Keratinocyte (primary cell): ENCODE results near the gene PCDHA2. TPM values are rescaled to one million over a fixed set of nuclear protein-coding genes. Genes with fewer than 3 reads are reported as not detected.

Source experiments
- DNase-seq: peaks from one replicate; pipeline ENCODE4 v3.0.0-alpha.2; 2011; ENCODE audit warnings: low read depth, missing footprints, low spot score
- FAIRE-seq: peaks from 2 replicates; lab custom pipeline; 2011; peaks lifted over from hg19 to GRCh38; lab: Jason Lieb, UNC
- H2AFZ ChIP-seq: 2 replicates; pipeline ENCODE4 v1.6.0; 2012; ENCODE audit warnings: low read length, control low read depth, inconsistent platforms; ENCODE audit not compliant: control insufficient read depth
- H3K27ac ChIP-seq: 2 replicates; pipeline ENCODE4 v1.5.1; 2011; ENCODE audit warnings: low read length; ENCODE audit not compliant: control insufficient read depth, insufficient read depth
- H3K27me3 ChIP-seq: 3 replicates; pipeline ENCODE4 v1.6.0; 2011; ENCODE audit warnings: low read length; ENCODE audit not compliant: control insufficient read depth, insufficient read depth; ENCODE audit errors: extremely low read depth
- H3K36me3 ChIP-seq, 2 experiments: 2 replicates in 1 of 2; 3 replicates in 1 of 2; pipeline ENCODE4 v1.5.1; 2011; ENCODE audit warnings: low read length in 2 of 2, mild to moderate bottlenecking in 1 of 2; ENCODE audit not compliant: control insufficient read depth in 2 of 2, insufficient read depth in 2 of 2; ENCODE audit errors: extremely low read depth in 1 of 2
- H3K4me1 ChIP-seq: 3 replicates; pipeline ENCODE4 v1.5.1; 2011; ENCODE audit warnings: low read length; ENCODE audit not compliant: control insufficient read depth, insufficient read depth; ENCODE audit errors: extremely low read depth
- H3K4me2 ChIP-seq: 3 replicates; pipeline ENCODE4 v1.6.0; 2011; ENCODE audit warnings: low read depth, low read length; ENCODE audit not compliant: control insufficient read depth, insufficient read depth; ENCODE audit errors: extremely low read depth
- H3K4me3 ChIP-seq, 3 experiments: fragments of 200-600 bp in 1 of 3; sonication (generic) in 1 of 3; 2 replicates in 2 of 3; 3 replicates in 1 of 3; pipeline ENCODE4 v1.5.1; 2011 to 2016; ENCODE audit warnings: low read length in 3 of 3, mild to moderate bottlenecking in 3 of 3, control low read depth in 2 of 3, inconsistent platforms in 1 of 3, low read depth in 1 of 3, mixed read lengths in 1 of 3, mixed run types in 1 of 3, moderate library complexity in 1 of 3; ENCODE audit not compliant: control insufficient read depth in 2 of 3, insufficient read depth in 2 of 3; ENCODE audit errors: extremely low read depth in 1 of 3
- H3K79me2 ChIP-seq: 2 replicates; pipeline ENCODE4 v1.6.0; 2012; ENCODE audit warnings: low read length; ENCODE audit not compliant: control insufficient read depth, insufficient read depth
- H3K9ac ChIP-seq: 3 replicates; pipeline ENCODE4 v1.6.0; 2011; ENCODE audit warnings: low read length; ENCODE audit not compliant: control insufficient read depth, insufficient read depth; ENCODE audit errors: extremely low read depth
- H3K9me1 ChIP-seq: 3 replicates; pipeline ENCODE4 v1.6.0; 2011; ENCODE audit warnings: low read length; ENCODE audit not compliant: control insufficient read depth, insufficient read depth; ENCODE audit errors: extremely low read depth
- H3K9me3 ChIP-seq: 2 replicates; pipeline ENCODE4 v1.5.1; 2012; ENCODE audit warnings: low read depth, low read length; ENCODE audit not compliant: control insufficient read depth
- H4K20me1 ChIP-seq: 3 replicates; pipeline ENCODE4 v1.6.0; 2011; ENCODE audit warnings: low read length; ENCODE audit not compliant: control insufficient read depth, insufficient read depth; ENCODE audit errors: extremely low read depth
- CTCF ChIP-seq, 3 experiments: IDR thresholded peaks in 1 of 3; conservative IDR thresholded peaks in 1 of 3; optimal IDR thresholded peaks in 1 of 3; 2 replicates in 2 of 3; 3 replicates in 1 of 3; pipeline versions ENCODE3 to v1.5.1; 2011; ENCODE audit warnings: low read length in 3 of 3, mild to moderate bottlenecking in 3 of 3, moderate library complexity in 2 of 3, control low read depth in 1 of 3, inconsistent platforms in 1 of 3; ENCODE audit not compliant: insufficient read depth in 2 of 3; ENCODE audit errors: extremely low read depth in 1 of 3
- EZH2 ChIP-seq: IDR thresholded peaks from one replicate; pipeline ENCODE4 v1.6.1; 2012; ENCODE audit warnings: inconsistent platforms, mild to moderate bottlenecking, low read length, moderate library complexity
- dilution Hi-C: fragments of 300-500 bp; cut with MboI; formaldehyde crosslinking; loops from one replicate; pipeline ENCODE4 v1.7.0; 2020; ENCODE audit warnings: low sequenced_read_pairs; ENCODE audit not compliant: extremely low pct_ligation_motif_present
- polyA plus RNA-seq, 5 experiments: library from polyadenylated mRNA; depleted of rRNA in 3 of 5; stranded (reverse) in 3 of 5; stranded (forward) in 1 of 5; unstranded in 1 of 5; fragments of >200 nt; gene quantifications; 1 replicate in 1 of 5; 2 replicates in 3 of 5; 3 replicates in 1 of 5; pipeline versions ENCODE4 v1.2.1 to v1.2.3, GENCODE V29; 2011 to 2012; ENCODE audit warnings: missing spikeins in 2 of 5, low read depth in 1 of 5, low replicate concordance in 1 of 5

The PCDHA2 gene
- polyA plus RNA-seq, 1 donor (not counting 4 experiments of a cell fraction or from before 2014, with no cell fraction given) = not detected

- H2AFZ ChIP-seq = no peak overlapping the region
- no peak overlapping the region for H3K4me2 ChIP-seq
- no peaks in the 10 kb centered on the region for H3K79me2 ChIP-seq
- H3K27ac ChIP-seq = no peak overlapping the region
- no peak for TF ChIP-seq EZH2
- no peak for TF ChIP-seq CTCF (optimal IDR thresholded peaks at IDR 0.05 in 1 of 3, IDR thresholded peaks at IDR 0.05 in 1 of 3, conservative IDR thresholded peaks at IDR 0.05 in 1 of 3; ENCODE audit: extremely low read depth in 1 of 3, insufficient read depth in 2 of 3, low read length in 3 of 3)
- dilution Hi-C loops = no loop called here
- no peaks in the 10 kb centered on the region for H3K36me3 ChIP-seq
- H3K9me1 ChIP-seq = no peaks in the 10 kb centered on the region
- no peak overlapping the region for H3K4me3 ChIP-seq
- FAIRE-seq (no peak), DNase-seq (no peak)
- H3K4me1 ChIP-seq = no peaks in the 10 kb centered on the region
- no peaks in the 10 kb centered on the region for H3K27me3 ChIP-seq
- H3K9ac ChIP-seq = no peak overlapping the region
- H4K20me1 ChIP-seq = no peaks in the 10 kb centered on the region
- H3K9me3 ChIP-seq = peaks cover 2% of the 10 kb centered on the region
Measured at GRCh38 chr5:140808889-140809291, 14.2 kb downstream of the PCDHA2 start.

GRCh38 chr5:140821375-140822280, 27.0 kb downstream of the PCDHA2 start, which contains the start of gene PCDHA5:
TSS of gene PCDHA5 (plus strand) at chr5:140821613.
- no peak within 1 kb of the TSS for H3K4me2 ChIP-seq
- no peaks in the 10 kb centered on the region for H3K4me1 ChIP-seq
- H4K20me1 ChIP-seq = no peaks in the 10 kb centered on the region
- H3K27ac ChIP-seq = no peak within 1 kb of the TSS
- H3K9me3 ChIP-seq = peaks cover 9% of the 10 kb centered on the region
- H3K36me3 ChIP-seq = no peaks in the 10 kb centered on the region
- TF ChIP-seq EZH2 (no peak), CTCF (optimal IDR thresholded peaks at IDR 0.05 in 1 of 3, IDR thresholded peaks at IDR 0.05 in 1 of 3, conservative IDR thresholded peaks at IDR 0.05 in 1 of 3; ENCODE audit: extremely low read depth in 1 of 3, insufficient read depth in 2 of 3, low read length in 3 of 3) (peak; percentile 23 to 37 (median 34))
- dilution Hi-C loops = no loop called here
- no peaks in the 10 kb centered on the region for H3K27me3 ChIP-seq
- H3K4me3 ChIP-seq = no peak within 1 kb of the TSS
- no peak for DNase-seq
- no peak for FAIRE-seq
- no peak within 1 kb of the TSS for H3K9ac ChIP-seq
- H3K9me1 ChIP-seq = no peaks in the 10 kb centered on the region
- H2AFZ ChIP-seq = no peak within 1 kb of the TSS
- H3K79me2 ChIP-seq = no peaks in the 10 kb centered on the region
